Stimulated activated CD4-positive, alpha-beta T cell treated with anti-CD3 and anti-CD28 coated beads, Interleukin-1b, Interleukin-23, amount 100 ng/mL, for 1 hour (primary cell): ENCODE results near the gene ATG4B.

Source experiments
- DNase-seq, 2 donors: peaks; one replicate each; pipeline ENCODE4 v3.0.0-alpha.2; 2020; ENCODE audit warnings: low read depth in 2 of 2

ATG4B gene

GRCh38 chr2:241613017-241613780, 24.3 kb upstream of the ATG4B start:
- no peak for DNase-seq

- DNase-seq = no peak
Measured at GRCh38 chr2:241615041-241615440, 22.5 kb upstream of the ATG4B start.

GRCh38 chr2:241615522-241616052, 21.9 kb upstream of the ATG4B start:
- no peak for DNase-seq

- no peak for DNase-seq
Measured at GRCh38 chr2:241616168-241617125, 21.0 kb upstream of the ATG4B start.

- DNase-seq = no peak
Measured at GRCh38 chr2:241617431-241618154, 19.9 kb upstream of the ATG4B start.

GRCh38 chr2:241618296-241618805, 19.1 kb upstream of the ATG4B start:
- DNase-seq = no peak

- no peak for DNase-seq
Measured at GRCh38 chr2:241618829-241619228, 18.7 kb upstream of the ATG4B start.

- no peak for DNase-seq
Measured at GRCh38 chr2:241619597-241620418, 17.7 kb upstream of the ATG4B start.

GRCh38 chr2:241620419-241620769, 17.1 kb upstream of the ATG4B start:
- DNase-seq = no peak

- DNase-seq = no peak
Measured at GRCh38 chr2:241627675-241628074, 9.8 kb upstream of the ATG4B start.

- no peak for DNase-seq
Measured at GRCh38 chr2:241629762-241630435, 7.6 kb upstream of the ATG4B start.

- DNase-seq = no peak
Measured at GRCh38 chr2:241632478-241633325, 4.8 kb upstream of the ATG4B start.

- DNase-seq = no peak
Measured at GRCh38 chr2:241633561-241633960, 3.9 kb upstream of the ATG4B start.

GRCh38 chr2:241635756-241636155, 1.7 kb upstream of the ATG4B start:
- no peak for DNase-seq

GRCh38 chr2:241636182-241637017, 1.1 kb upstream of the ATG4B start:
- no peak for DNase-seq

GRCh38 chr2:241637795-241638660, 535 bp downstream of the ATG4B start:
- DNase-seq = no peak

- DNase-seq = no peak
Measured at GRCh38 chr2:241638940-241639339, 1.4 kb downstream of the ATG4B start.
